ENCODE results near the gene MORC4.

MORC4 gene

GRCh38 chrX:106912864-106913263 lies 87.1 kb downstream of the MORC4 start:
- DNase-seq (ENCODE audit: low read depth in 2 of 2, low spot score in 1 of 2) = no peak

- DNase-seq (ENCODE audit: low read depth in 2 of 2, low spot score in 1 of 2) = no peak
Observed at GRCh38 chrX:106906361-106906760, 93.7 kb downstream of the MORC4 start.

DNA sequence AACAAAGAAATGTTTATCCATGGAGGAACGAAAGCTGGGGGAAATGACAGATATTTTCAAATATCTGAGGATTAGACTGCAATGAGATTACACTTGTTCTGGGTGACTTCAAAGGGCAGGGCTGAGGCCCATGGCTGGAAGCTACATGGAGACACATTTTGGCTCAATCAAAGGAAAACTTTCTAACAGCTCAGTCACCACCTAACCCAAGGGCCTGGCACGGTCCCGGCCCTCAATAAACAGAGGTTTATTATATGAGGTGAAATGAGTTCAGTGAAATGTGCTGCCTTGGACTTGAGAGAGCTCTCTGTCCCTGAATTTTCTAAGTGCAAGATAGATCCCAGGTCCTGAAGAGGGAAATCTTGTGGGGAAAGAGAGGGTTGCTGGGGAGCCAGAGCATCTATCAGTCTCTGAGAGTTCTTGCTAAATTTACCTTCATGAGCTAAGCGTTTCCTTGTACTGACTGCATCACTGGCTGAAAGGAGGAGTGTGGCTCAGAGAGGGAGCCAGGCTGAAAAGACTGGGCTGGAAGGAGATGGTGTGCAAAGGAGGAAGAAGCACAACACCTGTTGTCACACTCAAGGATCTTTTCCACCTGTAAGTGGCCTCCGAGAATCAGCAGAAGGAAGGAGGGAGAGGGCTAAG lies 94.8 kb downstream of the MORC4 start:
- DNase-seq (ENCODE audit: low read depth in 2 of 2, low spot score in 1 of 2) = no peak

GRCh38 chrX:106903856-106904528 lies 96.0 kb downstream of the MORC4 start:
- DNase-seq (ENCODE audit: low read depth in 2 of 2, low spot score in 1 of 2) = no peak

GRCh38 chrX:106903291-106903824 lies 96.7 kb downstream of the MORC4 start, which contains the start of gene RIPPLY1:
TSS of gene RIPPLY1 (minus strand) at chrX:106903341. CDS start at chrX:106903287, 54 bp downstream.
- DNase-seq (ENCODE audit: low read depth in 2 of 2, low spot score in 1 of 2) = no peak

- DNase-seq (ENCODE audit: low read depth in 2 of 2, low spot score in 1 of 2) = no peak
Observed at GRCh38 chrX:106902684-106903083, 97.3 kb downstream of the MORC4 start.

- DNase-seq (ENCODE audit: low read depth in 2 of 2, low spot score in 1 of 2) = no peak
Observed at GRCh38 chrX:106901781-106902219, 98.2 kb downstream of the MORC4 start.

- no peak for DNase-seq (ENCODE audit: low read depth in 2 of 2, low spot score in 1 of 2)
Observed at GRCh38 chrX:106901341-106901740, 98.7 kb downstream of the MORC4 start.

GRCh38 chrX:106899841-106900240 lies 100.2 kb downstream of the MORC4 start:
- no peak for DNase-seq (ENCODE audit: low read depth in 2 of 2, low spot score in 1 of 2)

- DNase-seq (ENCODE audit: low read depth in 2 of 2, low spot score in 1 of 2) = no peak
Observed at GRCh38 chrX:106899276-106899675, 100.7 kb downstream of the MORC4 start.

DNA sequence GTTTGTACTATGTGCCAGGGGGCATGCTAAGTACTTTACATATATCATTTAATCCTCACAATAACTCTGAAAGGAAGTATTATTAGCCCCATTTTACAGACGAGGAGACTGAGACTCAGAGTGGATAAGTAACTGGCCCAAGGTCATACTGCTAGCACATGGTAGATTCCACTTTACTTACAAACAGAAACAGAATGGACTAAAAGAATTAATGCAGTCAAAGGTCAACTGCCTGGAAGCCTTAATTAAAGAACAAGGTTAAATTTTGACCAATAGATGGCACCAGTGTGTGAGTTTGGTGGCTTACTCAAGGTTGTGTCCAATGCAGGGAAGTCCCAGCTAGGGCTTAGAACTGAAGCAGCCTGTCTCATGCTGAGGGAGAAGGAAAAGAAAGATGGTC lies 101.5 kb downstream of the MORC4 start:
- no peak for DNase-seq (ENCODE audit: low read depth in 2 of 2, low spot score in 1 of 2)

DNA sequence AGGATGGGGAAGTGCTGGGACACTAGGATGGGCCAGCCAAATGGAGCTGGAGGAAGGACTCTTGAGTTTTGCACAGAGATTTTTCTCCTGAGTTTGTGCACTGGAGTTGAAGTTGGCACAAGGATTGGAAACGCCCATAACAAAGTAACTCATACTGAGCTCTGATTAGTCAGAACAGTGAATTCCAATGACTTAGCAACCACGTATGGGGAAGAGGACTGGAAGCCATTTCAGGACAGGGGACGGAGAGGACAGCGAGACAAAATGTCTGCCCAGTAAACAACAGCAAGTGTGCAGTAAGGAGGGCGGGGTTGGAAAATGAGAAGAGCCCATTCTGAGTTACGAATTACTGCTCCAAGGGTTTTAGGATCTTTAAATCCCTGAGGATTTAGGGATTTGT lies 102.8 kb downstream of the MORC4 start:
- DNase-seq (ENCODE audit: low read depth in 2 of 2, low spot score in 1 of 2) = no peak

- no peak for DNase-seq (ENCODE audit: low read depth in 2 of 2, low spot score in 1 of 2)
Observed at GRCh38 chrX:106894978-106895452, 105.0 kb downstream of the MORC4 start.

DNA sequence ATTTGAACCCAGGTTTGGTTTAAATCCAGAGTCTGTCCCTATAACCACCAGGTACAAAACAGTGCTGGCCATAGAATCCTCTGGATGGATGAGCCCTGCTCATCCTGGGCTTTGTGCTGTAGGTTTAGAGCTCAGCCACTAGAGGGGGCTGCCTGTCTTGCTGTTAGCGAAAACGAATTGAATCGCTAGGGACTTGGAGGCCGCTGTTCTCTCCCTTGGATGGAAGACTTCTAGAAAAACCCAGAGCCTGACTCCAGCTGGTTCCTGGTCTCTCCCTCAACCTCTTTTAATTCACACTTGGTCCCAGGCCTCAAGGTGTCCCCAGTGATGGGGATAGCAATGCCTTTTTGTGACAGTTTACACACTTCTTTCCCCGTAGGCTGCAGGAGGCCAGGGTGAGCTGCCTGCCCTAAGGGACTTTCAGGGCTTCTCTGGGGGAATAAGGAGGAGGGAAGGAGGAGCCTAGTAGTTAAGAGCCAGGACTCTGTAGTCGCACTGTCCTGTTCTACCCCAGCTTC lies 105.6 kb downstream of the MORC4 start:
- peak in 1 of 2 donors; percentile 8 for DNase-seq (ENCODE audit: low read depth in 2 of 2, low spot score in 1 of 2)

DNA sequence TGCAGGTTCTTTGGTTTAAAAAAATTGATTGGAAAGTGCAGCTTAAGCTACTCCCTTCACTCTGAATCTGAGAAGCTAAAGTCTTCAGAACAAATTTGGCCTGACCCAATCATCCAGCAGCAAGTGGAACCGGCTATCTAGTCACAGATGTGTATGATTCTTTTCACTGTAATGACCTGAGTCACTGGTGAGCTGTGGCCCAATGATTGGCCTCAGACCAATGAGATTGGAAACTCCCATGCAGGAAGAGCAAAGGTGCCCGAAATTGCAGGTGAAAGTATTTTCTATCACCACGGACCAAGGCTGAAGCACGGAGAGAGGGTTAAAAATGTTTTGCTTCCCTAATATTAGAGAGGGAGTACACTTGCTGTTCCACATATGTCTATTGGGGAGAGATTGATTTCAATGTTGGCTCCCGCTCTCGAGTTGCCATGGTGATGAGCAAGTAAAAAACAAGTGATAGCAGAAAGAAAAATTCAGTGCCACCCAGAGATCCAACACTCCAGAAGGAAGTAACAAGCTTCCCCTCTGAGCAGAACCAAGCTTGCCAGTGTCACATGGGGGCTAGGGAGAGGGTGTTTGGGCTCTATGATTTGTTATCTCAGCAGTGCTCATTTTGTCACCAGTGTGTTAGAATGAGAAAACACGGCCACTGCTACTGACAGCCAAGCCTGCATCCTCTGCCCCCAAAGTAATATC lies 108.1 kb downstream of the MORC4 start:
- no peak for DNase-seq (ENCODE audit: low read depth in 2 of 2, low spot score in 1 of 2)
